Measurements from ENCODE around the gene NOTCH2. TPM values are rescaled to one million over a fixed set of nuclear protein-coding genes. Genes with fewer than 3 reads are reported as not detected.
"Not testable (repeated sequence)": the region's sequence is repeated elsewhere in the genome, so short reads cannot be mapped to it uniquely, and the experiment has no call there.

NOTCH2 gene
- total RNA-seq, 1 experiment from 2014 or later: 4.7 TPM

DNA sequence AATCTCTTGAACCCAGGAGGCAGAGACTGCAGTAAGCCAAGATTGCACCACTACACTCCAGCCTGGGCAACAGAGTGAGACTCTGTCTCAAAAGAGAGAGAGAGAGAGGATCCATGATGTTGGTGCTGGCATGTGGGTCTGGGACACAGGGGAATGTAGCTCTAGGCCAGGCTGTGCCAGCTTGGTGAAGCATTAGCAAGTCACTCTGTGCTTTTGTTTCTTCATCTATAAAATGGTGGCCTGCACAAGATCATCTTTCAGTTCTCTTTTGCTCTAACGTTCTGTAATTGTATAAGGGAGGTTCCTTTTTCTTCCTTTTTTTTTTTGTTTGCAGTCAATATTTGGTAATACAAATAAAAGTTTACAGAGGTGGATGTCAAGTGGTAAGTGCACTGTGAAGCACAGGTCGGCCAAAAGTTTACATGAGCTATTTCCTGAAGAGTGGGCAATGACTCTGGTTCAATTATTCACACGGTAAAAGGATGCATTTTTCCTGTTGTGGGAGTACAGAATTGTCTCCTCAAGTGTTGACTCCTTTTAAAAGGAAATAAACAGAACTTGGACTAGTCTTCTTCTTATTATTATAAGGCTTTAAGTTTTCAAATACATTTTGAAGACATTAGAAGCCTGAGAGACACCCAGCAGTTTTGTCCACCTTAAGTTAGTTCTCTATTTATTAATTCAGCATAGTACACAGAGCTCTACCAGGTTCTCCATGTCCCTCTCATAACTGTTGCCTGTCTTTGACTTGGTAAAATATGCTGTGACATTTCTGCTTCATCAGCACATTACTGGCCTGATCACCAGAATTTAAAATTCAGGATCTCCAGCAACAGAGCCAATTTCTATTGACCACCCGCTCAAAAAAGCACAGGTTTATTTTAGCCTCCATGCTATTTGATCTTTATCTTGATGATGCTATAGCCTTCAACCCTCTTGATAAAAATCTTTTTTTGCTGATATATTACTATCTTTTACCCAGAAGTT is 23.1 kb upstream of the NOTCH2 start:
- H3K36me3 ChIP-seq (ENCODE audit: insufficient read depth, low read length); H3K9ac ChIP-seq (ENCODE audit: low read length); H2AFZ ChIP-seq (ENCODE audit: low read length); DNase-seq; H4K20me1 ChIP-seq (ENCODE audit: insufficient read depth, low read depth, low read length); H3K4me1 ChIP-seq (ENCODE audit: low read length); H3K79me2 ChIP-seq (ENCODE audit: low read length); H3K4me2 ChIP-seq (ENCODE audit: low read depth, low read length, poor library complexity, severe bottlenecking); H3K27ac ChIP-seq (ENCODE audit: low read length); H3K9me3 ChIP-seq (ENCODE audit: low read length); H3K27me3 ChIP-seq (ENCODE audit: low read length); H3K9me2 ChIP-seq (replicated peaks; ENCODE audit: insufficient read depth, low read length); H3K4me3 ChIP-seq (ENCODE audit: low read length): not testable (repeated sequence)

DNA sequence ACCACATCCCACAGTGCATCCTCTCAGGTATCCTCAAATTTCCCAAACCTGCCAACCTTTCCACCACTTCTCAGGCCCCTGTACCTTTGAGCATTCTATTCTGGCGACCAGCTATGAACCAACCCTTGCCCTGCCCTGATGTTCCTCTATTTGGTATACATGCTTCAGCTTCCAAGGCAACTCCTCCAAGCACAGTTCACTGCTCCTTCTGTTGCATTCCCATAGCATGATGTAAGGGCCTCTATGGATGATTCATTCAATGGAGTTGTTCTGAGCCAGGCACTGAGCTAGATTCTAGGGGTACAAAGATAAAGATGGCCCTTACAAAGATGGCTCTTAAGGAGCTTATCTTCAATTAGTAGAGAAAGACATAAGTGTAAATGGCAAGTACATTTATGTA is 21.4 kb upstream of the NOTCH2 start:
- not testable (repeated sequence) for H3K36me3 ChIP-seq (ENCODE audit: insufficient read depth, low read length); H3K27ac ChIP-seq (ENCODE audit: low read length); H2AFZ ChIP-seq (ENCODE audit: low read length); H3K4me3 ChIP-seq (ENCODE audit: low read length); H3K79me2 ChIP-seq (ENCODE audit: low read length); H3K9me2 ChIP-seq (replicated peaks; ENCODE audit: insufficient read depth, low read length); DNase-seq; H3K4me2 ChIP-seq (ENCODE audit: low read depth, low read length, poor library complexity, severe bottlenecking); H3K9me3 ChIP-seq (ENCODE audit: low read length); H3K9ac ChIP-seq (ENCODE audit: low read length); H3K27me3 ChIP-seq (ENCODE audit: low read length); H4K20me1 ChIP-seq (ENCODE audit: insufficient read depth, low read depth, low read length); H3K4me1 ChIP-seq (ENCODE audit: low read length)

DNA sequence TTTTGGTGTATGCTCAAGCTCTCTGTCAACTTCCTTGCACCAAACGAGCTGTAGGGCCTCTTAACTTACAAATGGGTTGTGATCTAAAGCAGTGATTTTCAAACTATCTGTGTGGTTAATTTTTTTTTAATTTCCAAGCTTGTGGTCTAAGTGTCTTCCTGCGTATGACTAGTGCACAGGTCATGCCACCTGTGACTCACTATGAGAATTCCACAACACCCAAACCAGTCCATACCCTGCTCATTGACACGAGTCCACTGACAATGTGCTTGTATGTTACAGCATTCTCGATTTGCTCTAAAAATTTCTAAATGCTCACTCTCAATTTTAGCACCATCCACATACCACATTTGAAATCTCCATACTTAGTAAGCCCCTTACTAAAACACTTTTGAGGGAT is 18.5 kb upstream of the NOTCH2 start:
- not testable (repeated sequence) for DNase-seq; H3K4me1 ChIP-seq (ENCODE audit: low read length)

DNA sequence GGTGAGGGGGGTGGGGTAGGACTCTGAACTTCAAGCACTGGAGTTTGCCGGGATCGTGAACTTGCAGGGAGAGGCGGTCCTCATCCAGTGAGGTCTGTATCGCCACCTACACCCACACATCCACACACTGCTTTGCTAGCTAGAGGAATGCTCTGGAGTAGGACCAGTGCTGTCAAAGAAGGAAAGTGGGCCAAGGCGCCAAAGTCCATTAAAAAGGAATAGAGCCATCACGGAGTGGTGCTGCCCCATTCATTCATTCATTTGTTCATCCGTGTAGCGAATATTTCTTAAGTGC is 405 bp upstream of the NOTCH2 start:
- not testable (repeated sequence) for H3K4me2 ChIP-seq (ENCODE audit: low read depth, low read length, poor library complexity, severe bottlenecking); H3K4me1 ChIP-seq (ENCODE audit: low read length); H2AFZ ChIP-seq (ENCODE audit: low read length); DNase-seq; H3K27me3 ChIP-seq (ENCODE audit: low read length); H3K36me3 ChIP-seq (ENCODE audit: insufficient read depth, low read length); H3K79me2 ChIP-seq (ENCODE audit: low read length); H3K9me2 ChIP-seq (replicated peaks; ENCODE audit: insufficient read depth, low read length); H4K20me1 ChIP-seq (ENCODE audit: insufficient read depth, low read depth, low read length); H3K4me3 ChIP-seq (ENCODE audit: low read length); H3K9me3 ChIP-seq (ENCODE audit: low read length); H3K9ac ChIP-seq (ENCODE audit: low read length); H3K27ac ChIP-seq (ENCODE audit: low read length)

More for the DNA sequence above, 18.5 kb upstream of the NOTCH2 start:
- not testable (repeated sequence) for H4K20me1 ChIP-seq (ENCODE audit: insufficient read depth, low read depth, low read length); H3K4me2 ChIP-seq (ENCODE audit: low read depth, low read length, poor library complexity, severe bottlenecking); H3K79me2 ChIP-seq (ENCODE audit: low read length); H2AFZ ChIP-seq (ENCODE audit: low read length); H3K4me3 ChIP-seq (ENCODE audit: low read length); H3K9me2 ChIP-seq (replicated peaks; ENCODE audit: insufficient read depth, low read length); H3K9ac ChIP-seq (ENCODE audit: low read length); H3K27ac ChIP-seq (ENCODE audit: low read length); H3K36me3 ChIP-seq (ENCODE audit: insufficient read depth, low read length); H3K9me3 ChIP-seq (ENCODE audit: low read length); H3K27me3 ChIP-seq (ENCODE audit: low read length)

DNA sequence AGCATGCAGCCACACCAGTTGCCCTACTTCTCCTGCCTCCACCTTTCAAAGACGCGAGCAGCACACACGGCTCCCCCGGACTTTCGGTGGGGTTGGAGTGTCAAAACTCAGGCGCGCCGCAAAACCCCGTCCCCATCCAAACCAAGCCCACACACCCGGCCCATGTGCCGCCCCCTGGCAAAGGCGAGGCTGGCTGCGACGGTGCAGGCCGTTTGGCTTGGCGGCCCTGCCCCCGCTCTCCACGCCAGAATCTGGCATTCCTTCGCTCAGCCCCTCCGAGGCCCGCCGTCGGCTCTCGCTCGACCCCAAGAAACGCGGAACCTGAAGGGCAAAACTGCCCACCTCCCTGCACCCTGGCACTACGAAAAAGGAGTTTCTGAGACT is 787 bp downstream of the NOTCH2 start:
- not testable (repeated sequence) for DNase-seq; H3K9me2 ChIP-seq (replicated peaks; ENCODE audit: insufficient read depth, low read length); H4K20me1 ChIP-seq (ENCODE audit: insufficient read depth, low read depth, low read length); H3K27ac ChIP-seq (ENCODE audit: low read length); H3K9me3 ChIP-seq (ENCODE audit: low read length); H3K4me1 ChIP-seq (ENCODE audit: low read length); H3K36me3 ChIP-seq (ENCODE audit: insufficient read depth, low read length); H3K79me2 ChIP-seq (ENCODE audit: low read length); H2AFZ ChIP-seq (ENCODE audit: low read length); H3K27me3 ChIP-seq (ENCODE audit: low read length)
- Histone ChIP-seq H3K9ac (ENCODE audit: low read length) (peak overlapping the region; percentile 52), H3K4me3 (ENCODE audit: low read length) (peak overlapping the region; percentile 54; the same call in 1 of the 2 replicates), H3K4me2 (ENCODE audit: low read depth, low read length, poor library complexity, severe bottlenecking) (peak overlapping the region; percentile 45)

DNA sequence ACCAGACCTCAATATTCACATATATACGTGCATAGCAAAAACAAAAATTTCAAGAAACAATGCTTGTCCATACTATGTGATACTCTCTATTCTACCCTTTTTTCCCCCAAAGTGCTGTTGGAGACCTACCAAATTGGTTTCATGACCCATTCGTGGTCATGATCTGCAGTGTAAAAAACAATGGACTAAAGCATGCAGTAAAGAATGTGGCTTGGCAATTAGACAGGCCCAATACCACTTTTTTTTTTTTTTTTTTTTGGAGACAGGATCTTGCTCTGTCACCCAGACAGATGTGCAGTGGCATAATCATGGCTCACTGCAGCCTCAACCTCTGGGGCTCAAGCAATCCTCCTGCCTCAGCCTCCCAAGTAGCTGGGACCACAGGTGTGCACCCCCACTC is 21.3 kb downstream of the NOTCH2 start:
- H3K27me3 ChIP-seq (ENCODE audit: low read length); DNase-seq: not testable (repeated sequence)

DNA sequence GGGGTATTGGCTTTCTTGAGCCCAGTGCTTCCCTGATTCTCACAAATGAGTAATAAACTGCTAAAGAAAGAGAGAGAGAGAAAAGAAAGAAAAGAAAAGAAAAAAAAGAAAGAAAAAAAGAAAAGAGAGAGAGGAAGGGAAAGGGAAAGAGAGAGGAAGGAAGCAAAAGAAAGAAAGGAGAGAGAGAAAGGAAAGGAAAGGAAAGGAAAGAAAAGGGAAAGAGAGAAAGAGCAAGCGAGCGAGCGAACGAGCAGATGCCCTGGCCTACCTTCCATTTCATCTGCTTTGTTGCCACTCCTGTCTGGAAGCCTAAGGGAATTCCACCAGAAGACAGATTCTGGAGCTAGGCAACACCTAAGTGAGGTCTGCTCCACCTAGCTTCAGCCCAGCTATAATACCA is 27.7 kb downstream of the NOTCH2 start:
- H3K36me3 ChIP-seq (ENCODE audit: insufficient read depth, low read length); DNase-seq; H3K9ac ChIP-seq (ENCODE audit: low read length); H3K27me3 ChIP-seq (ENCODE audit: low read length); H2AFZ ChIP-seq (ENCODE audit: low read length); H3K9me2 ChIP-seq (replicated peaks; ENCODE audit: insufficient read depth, low read length); H3K4me1 ChIP-seq (ENCODE audit: low read length); H3K27ac ChIP-seq (ENCODE audit: low read length); H4K20me1 ChIP-seq (ENCODE audit: insufficient read depth, low read depth, low read length); H3K4me3 ChIP-seq (ENCODE audit: low read length); H3K4me2 ChIP-seq (ENCODE audit: low read depth, low read length, poor library complexity, severe bottlenecking); H3K9me3 ChIP-seq (ENCODE audit: low read length); H3K79me2 ChIP-seq (ENCODE audit: low read length): not testable (repeated sequence)

More for the DNA sequence above, 21.3 kb downstream of the NOTCH2 start:
- H3K36me3 ChIP-seq (ENCODE audit: insufficient read depth, low read length); H3K4me1 ChIP-seq (ENCODE audit: low read length); H3K9ac ChIP-seq (ENCODE audit: low read length); H3K79me2 ChIP-seq (ENCODE audit: low read length); H3K9me3 ChIP-seq (ENCODE audit: low read length); H3K9me2 ChIP-seq (replicated peaks; ENCODE audit: insufficient read depth, low read length); H2AFZ ChIP-seq (ENCODE audit: low read length); H4K20me1 ChIP-seq (ENCODE audit: insufficient read depth, low read depth, low read length); H3K27ac ChIP-seq (ENCODE audit: low read length); H3K4me3 ChIP-seq (ENCODE audit: low read length); H3K4me2 ChIP-seq (ENCODE audit: low read depth, low read length, poor library complexity, severe bottlenecking): not testable (repeated sequence)

DNA sequence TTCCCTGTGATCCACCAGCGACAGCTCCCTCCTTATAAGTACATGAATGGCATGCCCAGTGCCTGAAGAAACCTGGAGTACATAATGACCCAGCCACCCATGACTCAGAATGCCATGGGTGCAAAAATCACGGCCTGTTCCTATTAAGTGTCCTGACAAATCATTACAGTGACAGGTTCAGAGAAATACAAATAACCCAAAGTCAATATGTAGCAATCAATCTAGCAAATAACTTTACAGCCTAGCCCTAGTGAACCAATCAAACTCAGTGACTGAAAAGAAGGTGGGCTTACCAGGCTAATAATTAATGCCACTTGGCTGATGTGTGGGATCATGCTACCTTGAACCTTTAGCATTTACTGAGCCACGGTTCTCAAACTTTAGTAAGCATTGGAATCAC is 37.2 kb downstream of the NOTCH2 start:
- not testable (repeated sequence) for H3K4me3 ChIP-seq (ENCODE audit: low read length); H3K27me3 ChIP-seq (ENCODE audit: low read length); H3K9me3 ChIP-seq (ENCODE audit: low read length); H3K9me2 ChIP-seq (replicated peaks; ENCODE audit: insufficient read depth, low read length); H3K9ac ChIP-seq (ENCODE audit: low read length); DNase-seq; H4K20me1 ChIP-seq (ENCODE audit: insufficient read depth, low read depth, low read length); H3K4me1 ChIP-seq (ENCODE audit: low read length); H3K27ac ChIP-seq (ENCODE audit: low read length); H2AFZ ChIP-seq (ENCODE audit: low read length); H3K36me3 ChIP-seq (ENCODE audit: insufficient read depth, low read length); H3K4me2 ChIP-seq (ENCODE audit: low read depth, low read length, poor library complexity, severe bottlenecking); H3K79me2 ChIP-seq (ENCODE audit: low read length)

DNA sequence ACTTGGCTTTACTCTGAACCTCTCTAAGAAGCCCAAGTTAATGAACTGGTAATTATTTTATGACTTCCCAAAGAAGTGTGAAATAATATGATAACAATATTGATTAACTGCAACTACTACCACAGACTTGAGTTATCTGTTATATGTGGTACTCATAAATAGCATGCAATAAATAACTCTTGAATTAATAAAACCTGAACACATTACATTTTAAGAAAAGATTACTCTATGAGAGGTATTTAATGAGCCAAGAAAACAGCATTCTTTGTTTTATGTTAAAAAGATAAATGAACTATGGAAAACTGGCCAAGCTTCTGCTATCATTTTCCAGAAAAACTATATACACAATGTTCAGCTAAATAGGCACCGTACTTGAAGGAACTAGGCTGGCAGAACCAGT is 45.7 kb downstream of the NOTCH2 start:
- not testable (repeated sequence) for H3K9me2 ChIP-seq (replicated peaks; ENCODE audit: insufficient read depth, low read length); H4K20me1 ChIP-seq (ENCODE audit: insufficient read depth, low read depth, low read length); H3K79me2 ChIP-seq (ENCODE audit: low read length); H3K9me3 ChIP-seq (ENCODE audit: low read length); DNase-seq; H3K4me1 ChIP-seq (ENCODE audit: low read length); H3K27ac ChIP-seq (ENCODE audit: low read length); H3K9ac ChIP-seq (ENCODE audit: low read length); H3K36me3 ChIP-seq (ENCODE audit: insufficient read depth, low read length); H2AFZ ChIP-seq (ENCODE audit: low read length); H3K4me2 ChIP-seq (ENCODE audit: low read depth, low read length, poor library complexity, severe bottlenecking); H3K4me3 ChIP-seq (ENCODE audit: low read length); H3K27me3 ChIP-seq (ENCODE audit: low read length)
